DND-41 (cell line): Measurements from ENCODE around the gene MAN1A1.

Experiments
- ATAC-seq: fragments of 200-7000 bp; cut with Tn5 transposase; 3 replicates; pipeline ENCODE4 v1.9.1; 2021; ENCODE audit warnings: low read depth; ENCODE audit not compliant: insufficient read depth
- DNase-seq: peaks from one replicate; pipeline ENCODE4 v3.0.0-alpha.2; 2020
- H2AFZ ChIP-seq: 2 replicates; pipeline ENCODE4 v1.6.0; 2012; ENCODE audit warnings: low read depth, low read length
- H3K27ac ChIP-seq: 2 replicates; pipeline ENCODE4 v1.5.1; 2012; ENCODE audit warnings: low read length, inconsistent platforms
- H3K27me3 ChIP-seq: fragments of 200-600 bp; sonication (generic); 2 replicates; pipeline ENCODE4 v1.6.0; 2012; ENCODE audit warnings: low read length, mild to moderate bottlenecking, inconsistent platforms; ENCODE audit not compliant: insufficient read depth, poor library complexity
- H3K36me3 ChIP-seq: 2 replicates; pipeline ENCODE4 v1.5.1; 2012; ENCODE audit warnings: low read length, inconsistent platforms; ENCODE audit not compliant: insufficient read depth
- H3K4me1 ChIP-seq: 2 replicates; pipeline ENCODE4 v1.5.1; 2012; ENCODE audit warnings: mild to moderate bottlenecking, low read length; ENCODE audit not compliant: insufficient read depth
- H3K4me2 ChIP-seq: 2 replicates; pipeline ENCODE4 v1.6.0; 2012; ENCODE audit warnings: mild to moderate bottlenecking, moderate library complexity, low read length, inconsistent platforms; ENCODE audit not compliant: insufficient read depth
- H3K4me3 ChIP-seq, 2 experiments: fragments of 200-600 bp in 1 of 2; shearing (Covaris generic) in 1 of 2; 2 replicates each; pipeline ENCODE4 v1.5.1; 2012 to 2016; ENCODE audit warnings: inconsistent platforms in 2 of 2, low read length in 2 of 2, mild to moderate bottlenecking in 2 of 2, low read depth in 1 of 2, moderate library complexity in 1 of 2
- H3K79me2 ChIP-seq: 2 replicates; pipeline ENCODE4 v1.6.0; 2012; ENCODE audit warnings: low read length, inconsistent platforms; ENCODE audit not compliant: insufficient read depth
- H3K9ac ChIP-seq: 2 replicates; pipeline ENCODE4 v1.6.0; 2012; ENCODE audit warnings: low read depth, mild to moderate bottlenecking, inconsistent platforms, low read length, moderate library complexity
- H3K9me3 ChIP-seq: 2 replicates; pipeline ENCODE4 v1.5.1; 2012; ENCODE audit warnings: low read length, moderate library complexity, mild to moderate bottlenecking, inconsistent platforms; ENCODE audit not compliant: insufficient read depth, severe bottlenecking
- H4K20me1 ChIP-seq: 2 replicates; pipeline ENCODE4 v1.6.0; 2012; ENCODE audit warnings: low read length; ENCODE audit not compliant: insufficient read depth
- EZH2 ChIP-seq: IDR thresholded peaks from 3 replicates; pipeline ENCODE4 v1.6.1; 2012; ENCODE audit warnings: borderline replicate concordance, low read depth, mild to moderate bottlenecking, moderate library complexity, low read length, inconsistent platforms; ENCODE audit not compliant: severe bottlenecking
- TF ChIP-seq, protein P1 (sequence below): IDR thresholded peaks from 2 replicates; pipeline ENCODE4 v1.5.1; 2012; ENCODE audit warnings: borderline replicate concordance, low read length, moderate library complexity, mild to moderate bottlenecking; ENCODE audit not compliant: poor library complexity, severe bottlenecking; ENCODE audit errors: extremely low read depth

MAN1A1 gene

DNA sequence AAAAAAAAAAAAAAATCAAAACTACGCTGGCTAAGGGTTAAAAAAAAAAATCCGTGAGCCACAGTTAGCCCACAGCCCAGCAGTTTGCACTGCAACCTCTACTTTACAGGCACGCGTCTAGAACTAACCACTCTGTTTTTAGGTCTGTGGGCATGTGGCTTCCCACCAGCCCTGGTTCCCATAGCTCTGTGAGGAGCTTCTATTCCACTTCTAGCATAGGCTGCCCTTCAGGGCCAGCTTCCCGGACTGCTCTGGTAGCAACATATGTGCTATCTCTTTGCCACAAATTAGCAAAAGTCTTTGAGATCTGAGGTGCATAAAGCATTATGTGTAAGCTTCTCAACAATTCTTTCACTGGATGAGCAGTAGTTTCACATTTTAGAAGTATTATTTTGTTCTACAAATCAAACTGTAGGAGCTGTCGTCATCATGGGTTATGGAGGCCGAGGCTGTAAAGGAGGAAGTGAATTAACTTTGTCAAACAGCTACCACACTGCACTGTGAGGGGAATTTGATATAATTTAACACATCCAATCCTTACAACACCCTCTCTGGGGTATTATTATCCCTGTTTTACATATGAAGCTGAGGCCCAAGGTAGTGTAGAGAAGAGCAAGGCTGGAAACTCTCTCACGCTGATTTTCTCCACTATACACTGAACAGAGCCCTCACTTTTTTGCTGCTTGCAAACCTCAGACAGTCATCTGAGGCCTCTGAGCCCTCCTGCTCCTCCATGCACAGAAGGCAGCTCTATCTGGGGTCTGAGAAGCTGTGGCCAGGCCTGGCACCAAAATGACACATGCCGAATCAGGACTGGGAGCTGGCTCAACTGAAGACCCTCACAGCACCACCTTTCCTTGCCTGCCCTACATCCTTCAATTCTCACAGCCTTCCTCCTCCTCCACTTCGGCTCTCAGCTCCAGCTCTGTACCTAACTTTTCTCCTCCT is 35.4 kb downstream of the MAN1A1 start:
- no peak for TF ChIP-seq EZH2
- TF ChIP-seq, protein P1, sequence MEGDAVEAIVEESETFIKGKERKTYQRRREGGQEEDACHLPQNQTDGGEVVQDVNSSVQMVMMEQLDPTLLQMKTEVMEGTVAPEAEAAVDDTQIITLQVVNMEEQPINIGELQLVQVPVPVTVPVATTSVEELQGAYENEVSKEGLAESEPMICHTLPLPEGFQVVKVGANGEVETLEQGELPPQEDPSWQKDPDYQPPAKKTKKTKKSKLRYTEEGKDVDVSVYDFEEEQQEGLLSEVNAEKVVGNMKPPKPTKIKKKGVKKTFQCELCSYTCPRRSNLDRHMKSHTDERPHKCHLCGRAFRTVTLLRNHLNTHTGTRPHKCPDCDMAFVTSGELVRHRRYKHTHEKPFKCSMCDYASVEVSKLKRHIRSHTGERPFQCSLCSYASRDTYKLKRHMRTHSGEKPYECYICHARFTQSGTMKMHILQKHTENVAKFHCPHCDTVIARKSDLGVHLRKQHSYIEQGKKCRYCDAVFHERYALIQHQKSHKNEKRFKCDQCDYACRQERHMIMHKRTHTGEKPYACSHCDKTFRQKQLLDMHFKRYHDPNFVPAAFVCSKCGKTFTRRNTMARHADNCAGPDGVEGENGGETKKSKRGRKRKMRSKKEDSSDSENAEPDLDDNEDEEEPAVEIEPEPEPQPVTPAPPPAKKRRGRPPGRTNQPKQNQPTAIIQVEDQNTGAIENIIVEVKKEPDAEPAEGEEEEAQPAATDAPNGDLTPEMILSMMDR = no peak
- Histone ChIP-seq H3K79me2 (peaks cover 35% of the 10 kb centered on the region; the same call in 1 of the 2 replicates), H3K4me3 (peak overlapping the region in 1 of 2 experiments; percentile 18; a peak in 2 of 4 replicates), H2AFZ (peak overlapping the region; percentile 16), H3K27me3 (no peaks in the 10 kb centered on the region), H3K4me1 (peaks cover 56% of the 10 kb centered on the region), H3K27ac (peak overlapping the region; percentile 69), H3K4me2 (peak overlapping the region; percentile 41), H3K9ac (peak overlapping the region; percentile 22), H4K20me1 (peaks cover 11% of the 10 kb centered on the region; the same call in 1 of the 2 replicates), H3K9me3 (no peaks in the 10 kb centered on the region), H3K36me3 (no peaks in the 10 kb centered on the region)
- DNase-seq (peak; percentile 71), ATAC-seq (peak; percentile 98)

DNA sequence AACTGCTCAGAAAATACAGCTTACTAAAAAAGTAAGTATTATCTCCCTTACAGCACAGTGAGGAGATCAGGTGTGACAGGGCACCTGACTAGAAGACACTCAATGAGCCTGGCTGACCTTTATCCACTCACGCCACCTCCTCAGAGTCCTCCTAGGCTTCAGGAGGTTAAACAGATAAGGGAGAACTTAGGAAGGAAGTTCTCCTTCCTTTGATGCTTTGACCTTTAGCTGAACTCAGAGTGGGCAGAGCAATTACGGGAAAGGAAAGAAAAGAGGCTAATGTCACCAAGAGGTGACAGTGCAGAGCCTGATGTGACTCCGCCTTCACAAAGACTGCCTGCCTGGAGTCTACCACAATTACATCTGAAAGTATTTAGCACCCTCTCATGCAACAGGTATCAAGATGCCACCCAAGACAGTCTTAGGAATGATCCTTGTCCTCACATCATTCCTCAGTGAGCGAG is 36.7 kb downstream of the MAN1A1 start:
- no peaks in the 10 kb centered on the region for H3K27me3 ChIP-seq
- peaks cover 11% of the 10 kb centered on the region; the same call in 1 of the 2 replicates for H4K20me1 ChIP-seq
- H3K79me2 ChIP-seq = peaks cover 29% of the 10 kb centered on the region; the same call in 1 of the 2 replicates
- H3K9ac ChIP-seq = no peak overlapping the region
- H3K4me1 ChIP-seq = peaks cover 61% of the 10 kb centered on the region
- TF ChIP-seq EZH2 = no peak
- TF ChIP-seq, protein P1 = no peak
- H2AFZ ChIP-seq = no peak overlapping the region
- H3K4me2 ChIP-seq = peak overlapping the region; percentile 41; the same call in 1 of the 2 replicates
- H3K36me3 ChIP-seq = no peaks in the 10 kb centered on the region
- no peaks in the 10 kb centered on the region for H3K9me3 ChIP-seq
- no peak overlapping the region for H3K4me3 ChIP-seq
- DNase-seq (no peak), ATAC-seq (no peak)
- H3K27ac ChIP-seq = no peak overlapping the region

DNA sequence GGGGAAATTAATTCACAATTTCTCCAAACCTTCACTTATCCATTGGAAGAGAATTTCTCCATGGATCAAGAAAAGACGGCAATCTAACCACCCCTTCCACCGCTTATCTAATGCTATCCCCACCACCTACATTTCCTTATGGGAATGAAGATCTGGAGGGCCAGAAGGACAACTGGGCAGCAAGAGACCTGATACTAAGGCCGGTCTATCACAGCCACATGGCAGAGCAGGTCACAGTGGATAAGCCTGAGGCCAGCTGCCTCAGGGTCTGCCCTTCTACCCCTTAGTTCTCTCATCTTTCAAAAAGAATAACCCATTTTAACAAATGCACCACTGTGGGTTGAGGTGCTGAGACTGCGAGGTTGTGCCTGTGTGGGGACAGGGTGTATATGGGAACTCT is 37.1 kb downstream of the MAN1A1 start:
- DNase-seq (no peak), ATAC-seq (no peak)
- Histone ChIP-seq H3K79me2 (peaks cover 28% of the 10 kb centered on the region; the same call in 1 of the 2 replicates), H4K20me1 (peaks cover 11% of the 10 kb centered on the region; the same call in 1 of the 2 replicates), H3K9ac (no peak overlapping the region), H3K27me3 (no peaks in the 10 kb centered on the region), H3K36me3 (no peaks in the 10 kb centered on the region), H2AFZ (no peak overlapping the region), H3K4me3 (no peak overlapping the region), H3K4me1 (peaks cover 61% of the 10 kb centered on the region), H3K27ac (no peak overlapping the region), H3K4me2 (no peak overlapping the region), H3K9me3 (no peaks in the 10 kb centered on the region)
- TF ChIP-seq, protein P1 = no peak
- no peak for TF ChIP-seq EZH2
